ENCODE measurements around the gene INO80C. TPM values are rescaled to one million over a fixed set of nuclear protein-coding genes. Genes with fewer than 3 reads are reported as not detected.

The INO80C gene
- total RNA-seq, 4 donors from 2014 or later, result 9.5 to 20.6 (median 17.1) TPM

DNA sequence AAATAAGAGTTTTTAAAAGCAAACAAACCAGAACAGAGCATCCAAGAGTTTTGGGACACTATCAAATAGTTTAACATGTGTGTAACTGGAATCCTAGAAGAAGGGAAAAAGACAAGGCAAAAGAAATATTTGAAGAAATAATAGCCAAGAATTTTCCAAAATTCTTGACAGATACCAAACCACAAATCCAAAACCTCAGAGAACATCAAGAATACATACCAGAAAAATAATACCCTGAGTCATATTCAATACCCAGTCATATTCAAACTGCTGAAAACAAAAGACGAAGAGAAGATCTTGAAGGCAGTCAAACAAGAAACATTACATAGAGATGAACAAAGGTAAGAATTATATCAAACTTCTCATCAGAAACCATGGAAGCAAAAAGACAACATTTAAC, 22.9 kb downstream of the INO80C start:
- no peaks in the 10 kb centered on the region for H3K9me3 ChIP-seq
- no peak overlapping the region for H3K27ac ChIP-seq
- TF ChIP-seq POLR2A (IDR thresholded peaks at IDR 0.05), result no peak
- TF ChIP-seq, protein P1, sequence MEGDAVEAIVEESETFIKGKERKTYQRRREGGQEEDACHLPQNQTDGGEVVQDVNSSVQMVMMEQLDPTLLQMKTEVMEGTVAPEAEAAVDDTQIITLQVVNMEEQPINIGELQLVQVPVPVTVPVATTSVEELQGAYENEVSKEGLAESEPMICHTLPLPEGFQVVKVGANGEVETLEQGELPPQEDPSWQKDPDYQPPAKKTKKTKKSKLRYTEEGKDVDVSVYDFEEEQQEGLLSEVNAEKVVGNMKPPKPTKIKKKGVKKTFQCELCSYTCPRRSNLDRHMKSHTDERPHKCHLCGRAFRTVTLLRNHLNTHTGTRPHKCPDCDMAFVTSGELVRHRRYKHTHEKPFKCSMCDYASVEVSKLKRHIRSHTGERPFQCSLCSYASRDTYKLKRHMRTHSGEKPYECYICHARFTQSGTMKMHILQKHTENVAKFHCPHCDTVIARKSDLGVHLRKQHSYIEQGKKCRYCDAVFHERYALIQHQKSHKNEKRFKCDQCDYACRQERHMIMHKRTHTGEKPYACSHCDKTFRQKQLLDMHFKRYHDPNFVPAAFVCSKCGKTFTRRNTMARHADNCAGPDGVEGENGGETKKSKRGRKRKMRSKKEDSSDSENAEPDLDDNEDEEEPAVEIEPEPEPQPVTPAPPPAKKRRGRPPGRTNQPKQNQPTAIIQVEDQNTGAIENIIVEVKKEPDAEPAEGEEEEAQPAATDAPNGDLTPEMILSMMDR (IDR thresholded peaks at IDR 0.05), result no peak
- no peaks in the 10 kb centered on the region for H3K27me3 ChIP-seq
- no peak overlapping the region for H3K4me3 ChIP-seq
- peaks cover 0 to 3% (median 0%) of the 10 kb centered on the region in 4 donors for H3K4me1 ChIP-seq
- no peaks in the 10 kb centered on the region for H3K36me3 ChIP-seq
- no peak for DNase-seq

DNA sequence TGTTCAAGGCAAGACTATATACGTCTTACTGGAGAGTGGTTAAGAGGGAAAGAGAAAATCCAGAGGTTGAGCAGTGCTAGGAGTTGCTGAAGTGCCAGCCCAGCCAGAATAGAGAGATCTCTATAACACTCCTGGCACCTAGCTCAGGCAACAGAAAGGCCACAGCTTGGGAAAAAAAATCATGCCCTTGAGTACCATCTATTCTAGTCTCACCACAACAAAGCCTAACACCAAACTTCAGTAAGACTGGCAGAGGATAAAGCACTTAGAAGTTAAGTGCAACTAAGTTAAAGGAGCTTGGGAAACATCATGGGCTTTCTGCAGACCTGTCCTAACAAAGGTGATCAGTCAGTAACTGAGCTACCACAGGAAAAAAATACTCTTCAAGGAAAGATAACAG, 24.2 kb downstream of the INO80C start:
- Histone ChIP-seq H3K27me3 (no peaks in the 10 kb centered on the region), H3K4me3 (no peak overlapping the region), H3K27ac (no peak overlapping the region), H3K36me3 (no peaks in the 10 kb centered on the region), H3K4me1 (no peaks in the 10 kb centered on the region), H3K9me3 (no peaks in the 10 kb centered on the region)
- no peak for DNase-seq
- TF ChIP-seq, protein P1 (IDR thresholded peaks at IDR 0.05), result no peak
- no peak for TF ChIP-seq POLR2A (IDR thresholded peaks at IDR 0.05)

DNA sequence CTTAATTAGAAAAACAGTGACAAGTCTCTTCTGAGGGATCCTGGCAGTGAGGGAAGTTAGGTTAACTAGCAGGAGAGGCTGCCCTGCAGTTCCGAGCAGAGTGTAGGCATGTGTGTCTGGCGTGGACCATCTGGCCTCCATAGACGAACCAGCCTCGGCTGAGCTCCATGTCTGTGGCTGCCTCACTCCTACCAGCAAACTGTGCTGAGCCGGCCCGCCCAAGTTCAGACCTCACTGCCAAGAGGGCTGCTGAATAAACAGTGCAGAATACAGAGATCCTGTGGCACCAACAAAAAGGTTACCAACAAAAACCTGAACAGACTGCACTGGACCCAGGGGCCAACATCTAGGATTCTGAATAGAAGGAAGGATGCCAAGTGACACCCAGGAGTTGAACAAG, 27.3 kb downstream of the INO80C start:
- H3K27ac ChIP-seq, result no peak overlapping the region

DNA sequence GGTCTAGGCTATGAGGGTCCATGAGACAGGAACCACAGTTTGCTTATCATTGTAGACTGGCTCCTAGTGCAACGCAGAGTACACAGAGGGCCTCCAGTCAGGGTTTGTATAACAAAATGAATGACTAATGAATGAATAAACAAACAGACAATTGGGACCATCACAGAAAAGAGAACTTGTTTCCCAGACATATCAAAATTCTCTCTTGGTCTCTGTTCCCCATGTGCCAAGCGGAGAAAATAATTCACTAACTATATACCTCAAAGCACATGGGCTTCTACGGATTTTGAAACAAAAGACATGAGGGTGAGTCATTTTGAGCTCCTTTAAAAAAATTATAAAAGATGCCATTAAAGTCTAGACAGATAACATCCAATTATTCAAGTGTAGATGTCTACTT, 28.0 kb downstream of the INO80C start:
- H3K9me3 ChIP-seq, result no peaks in the 10 kb centered on the region
- H3K4me1 ChIP-seq, result no peaks in the 10 kb centered on the region
- no peak overlapping the region for H3K4me3 ChIP-seq
- DNase-seq, result no peak
- no peaks in the 10 kb centered on the region for H3K36me3 ChIP-seq
- no peak overlapping the region for H3K27ac ChIP-seq
- TF ChIP-seq POLR2A (IDR thresholded peaks at IDR 0.05), result no peak
- TF ChIP-seq, protein P1 (IDR thresholded peaks at IDR 0.05), result no peak
- H3K27me3 ChIP-seq, result no peaks in the 10 kb centered on the region

More for the DNA sequence above, 27.3 kb downstream of the INO80C start:
- no peak for DNase-seq
- TF ChIP-seq POLR2A (IDR thresholded peaks at IDR 0.05), result no peak
- TF ChIP-seq, protein P1 (IDR thresholded peaks at IDR 0.05), result no peak
- Histone ChIP-seq H3K36me3 (no peaks in the 10 kb centered on the region), H3K4me1 (no peaks in the 10 kb centered on the region), H3K27me3 (no peaks in the 10 kb centered on the region), H3K9me3 (no peaks in the 10 kb centered on the region), H3K4me3 (no peak overlapping the region)

DNA sequence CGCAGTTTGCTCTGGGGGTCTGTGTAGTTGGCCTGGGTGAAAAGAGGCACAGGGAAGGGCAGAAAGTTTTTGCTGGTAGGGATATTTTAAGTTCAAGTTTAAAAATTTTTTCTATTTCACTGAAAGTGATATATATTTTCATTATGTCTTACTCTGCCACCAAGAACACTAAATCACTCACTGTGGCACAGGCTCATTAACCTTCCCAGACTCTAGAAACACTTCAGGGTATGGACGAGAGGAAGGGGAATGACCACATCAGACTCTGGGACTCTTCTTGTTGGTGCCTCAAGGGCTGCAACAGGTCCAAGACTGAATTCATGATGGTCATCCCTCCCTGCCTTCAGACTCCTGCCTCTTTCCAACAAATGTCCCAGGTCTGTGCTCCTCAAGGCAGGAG, 29.0 kb downstream of the INO80C start:
- DNase-seq, result no peak
- Histone ChIP-seq H3K9me3 (no peaks in the 10 kb centered on the region), H3K27me3 (no peaks in the 10 kb centered on the region), H3K27ac (no peak overlapping the region), H3K4me1 (no peaks in the 10 kb centered on the region), H3K36me3 (no peaks in the 10 kb centered on the region), H3K4me3 (no peak overlapping the region)
- TF ChIP-seq POLR2A (IDR thresholded peaks at IDR 0.05), result no peak
- TF ChIP-seq, protein P1 (IDR thresholded peaks at IDR 0.05), result no peak

DNA sequence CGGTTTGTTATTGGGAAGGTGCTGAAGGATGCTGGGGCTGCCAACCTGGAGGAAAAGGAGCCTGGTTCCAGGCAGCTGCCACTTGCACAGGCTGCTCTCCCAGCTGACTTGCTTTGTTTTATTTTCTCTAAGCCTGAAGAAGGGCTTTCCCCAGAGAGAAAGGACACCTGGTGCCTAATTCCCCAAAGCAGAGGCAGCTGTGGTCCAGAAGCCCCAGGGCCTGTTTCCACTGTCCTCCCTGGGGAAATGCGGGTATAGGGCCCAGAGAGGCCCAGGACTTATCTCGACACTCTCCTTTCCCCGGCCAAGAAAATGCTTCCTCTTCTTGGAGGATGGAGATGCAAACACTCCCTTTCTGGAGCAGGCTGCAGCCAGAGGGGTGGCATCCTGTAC, 30.1 kb downstream of the INO80C start:
- H3K36me3 ChIP-seq, result no peaks in the 10 kb centered on the region
- H3K27ac ChIP-seq, result no peak overlapping the region

More for the DNA sequence above, 30.1 kb downstream of the INO80C start:
- H3K27me3 ChIP-seq, result no peaks in the 10 kb centered on the region
- DNase-seq, result no peak
- no peak overlapping the region for H3K4me3 ChIP-seq
- no peak for TF ChIP-seq POLR2A (IDR thresholded peaks at IDR 0.05)
- TF ChIP-seq, protein P1 (IDR thresholded peaks at IDR 0.05), result no peak
- no peaks in the 10 kb centered on the region for H3K9me3 ChIP-seq
- no peaks in the 10 kb centered on the region for H3K4me1 ChIP-seq
